IMR-90 (cell line): ENCODE measurements around the gene NT5DC3. TPM values are rescaled to one million over a fixed set of nuclear protein-coding genes. Genes with fewer than 3 reads are reported as not detected.
A peak's percentile ranks its signal among the peaks of the same experiment; 100 is the strongest.

Source experiments
- ATAC-seq: fragments of 200-7000 bp; cut with Tn5 transposase; 2 replicates; pipeline ENCODE4 v1.9.1; 2020; ENCODE audit warnings: low read depth, mild to moderate bottlenecking, moderate library complexity
- BruUV-seq: library from RNA; stranded (reverse); fragments of 400-500 nt; replicated peaks from 2 replicates; lab custom pipeline; 2021; lab: Mats Ljungman, UMichigan
- CTCF ChIA-PET: fragments of 300-600 bp; formaldehyde crosslinking; extraction: SDS; loops from one replicate; lab custom pipeline; 2021; ENCODE audit warnings: antibody characterized with exemption; lab: Yijun Ruan, JAX
- POLR2A ChIA-PET: fragments of 300-600 bp; sonication (Branson Sonifier 250); formaldehyde crosslinking; loops from one replicate; lab custom pipeline; 2022; ENCODE audit warnings: antibody characterized with exemption; ENCODE audit not compliant: unreplicated experiment; lab: Charles Lee
- DNase-seq: peaks from one replicate; pipeline ENCODE4 v3.0.0; 2013
- H2AFZ ChIP-seq: replicated peaks from 2 replicates; pipeline ENCODE3; 2013; ENCODE audit warnings: low read length, mild to moderate bottlenecking; ENCODE audit not compliant: poor library complexity
- H2AK5ac ChIP-seq: 2 replicates; pipeline ENCODE4 v1.6.1; 2013; ENCODE audit warnings: low read depth, low read length, inconsistent platforms
- H2AK9ac ChIP-seq: replicated peaks from 2 replicates; pipeline ENCODE3; 2013; ENCODE audit warnings: mild to moderate bottlenecking, low read depth, low read length, moderate library complexity; ENCODE audit not compliant: poor library complexity
- H2BK120ac ChIP-seq: 2 replicates; pipeline ENCODE4 v1.6.1; 2013; ENCODE audit warnings: low read depth, low read length, inconsistent platforms
- H2BK15ac ChIP-seq: 3 replicates; pipeline ENCODE4 v1.6.1; 2013; ENCODE audit warnings: low read depth, low read length, inconsistent platforms
- H2BK20ac ChIP-seq: 2 replicates; pipeline ENCODE4 v1.6.1; 2013; ENCODE audit warnings: low read depth, mild to moderate bottlenecking, inconsistent platforms, low read length, moderate library complexity
- H2BK5ac ChIP-seq: 2 replicates; pipeline ENCODE4 v1.6.1; 2013; ENCODE audit warnings: mild to moderate bottlenecking, low read depth, low read length, inconsistent platforms; ENCODE audit not compliant: poor library complexity, severe bottlenecking
- H3K14ac ChIP-seq: replicated peaks from 2 replicates; pipeline ENCODE4 v1.6.1; 2013; ENCODE audit warnings: low read depth, low read length, inconsistent platforms
- H3K18ac ChIP-seq: 2 replicates; pipeline ENCODE4 v1.6.1; 2013; ENCODE audit warnings: low read depth, low read length, control low read depth
- H3K23ac ChIP-seq: 2 replicates; pipeline ENCODE4 v1.6.1; 2013; ENCODE audit warnings: low read depth, low read length, inconsistent platforms
- H3K27ac ChIP-seq: 2 replicates; pipeline ENCODE4 v1.5.1; 2013; ENCODE audit warnings: mild to moderate bottlenecking, control low read depth, low read length; ENCODE audit not compliant: insufficient read depth
- H3K27me3 ChIP-seq: 2 replicates; pipeline ENCODE4 v1.6.1; 2013; ENCODE audit warnings: low read length; ENCODE audit not compliant: control insufficient read depth, insufficient read depth
- H3K36me3 ChIP-seq: 2 replicates; pipeline ENCODE4 v1.6.1; 2013; ENCODE audit warnings: low read length, mixed read lengths; ENCODE audit not compliant: control insufficient read depth, insufficient read depth
- H3K4ac ChIP-seq: 2 replicates; pipeline ENCODE4 v1.6.1; 2013; ENCODE audit warnings: low read depth, low read length, inconsistent platforms
- H3K4me1 ChIP-seq: 2 replicates; pipeline ENCODE4 v1.6.1; 2013; ENCODE audit warnings: low read length, mixed read lengths; ENCODE audit not compliant: control insufficient read depth, insufficient read depth
- H3K4me2 ChIP-seq: 2 replicates; pipeline ENCODE4 v1.6.1; 2013; ENCODE audit warnings: low read depth, mild to moderate bottlenecking, control low read depth, low read length, moderate library complexity
- H3K4me3 ChIP-seq: 2 replicates; pipeline ENCODE4 v1.5.1; 2013; ENCODE audit warnings: low read depth, mild to moderate bottlenecking, control low read depth, low read length, moderate library complexity; ENCODE audit not compliant: insufficient read depth
- H3K56ac ChIP-seq: 2 replicates; pipeline ENCODE4 v1.6.1; 2013; ENCODE audit warnings: low read length, inconsistent platforms; ENCODE audit not compliant: insufficient read depth; ENCODE audit errors: extremely low read depth
- H3K79me1 ChIP-seq, 2 experiments: 2 replicates each; pipeline ENCODE4 v1.6.1; 2013; ENCODE audit warnings: low read length in 2 of 2, inconsistent platforms in 1 of 2, low read depth in 1 of 2
- H3K9ac ChIP-seq: 2 replicates; pipeline ENCODE4 v1.6.1; 2013; ENCODE audit warnings: low read depth, low read length, control low read depth
- H3K9me1 ChIP-seq: 2 replicates; pipeline ENCODE4 v1.6.1; 2013; ENCODE audit warnings: low read length, inconsistent platforms; ENCODE audit not compliant: insufficient read depth
- H3K9me3 ChIP-seq: 2 replicates; pipeline ENCODE4 v1.6.1; 2013; ENCODE audit warnings: low read length; ENCODE audit not compliant: control insufficient read depth, insufficient read depth
- H4K20me1 ChIP-seq: 2 replicates; pipeline ENCODE4 v1.6.1; 2013; ENCODE audit warnings: low read length, inconsistent platforms; ENCODE audit not compliant: insufficient read depth
- H4K5ac ChIP-seq: 2 replicates; pipeline ENCODE4 v1.6.1; 2013; ENCODE audit warnings: mild to moderate bottlenecking, low read depth, low read length, control low read depth
- H4K8ac ChIP-seq, 2 experiments: 2 replicates each; pipeline ENCODE4 v1.6.1; 2013; ENCODE audit warnings: low read depth in 2 of 2, low read length in 2 of 2, control low read depth in 1 of 2, inconsistent platforms in 1 of 2
- H4K91ac ChIP-seq: 2 replicates; pipeline ENCODE4 v1.6.1; 2013; ENCODE audit warnings: low read depth, low read length, inconsistent platforms; ENCODE audit not compliant: insufficient read depth
- FOS ChIP-seq: fragments of 150-350 bp; IDR thresholded peaks from 2 replicates; pipeline ENCODE4 v1.6.1; 2016; ENCODE audit warnings: low read depth, low read length
- MAFK ChIP-seq: IDR thresholded peaks from 2 replicates; pipeline ENCODE4 v1.6.1; 2012; ENCODE audit warnings: low read depth, low read length, improper control_type of control experiment
- MXI1 ChIP-seq: IDR thresholded peaks from 2 replicates; pipeline ENCODE4 v1.6.1; 2012; ENCODE audit warnings: low read depth, mild to moderate bottlenecking, low read length, moderate library complexity, borderline replicate concordance
- NFE2L2 ChIP-seq: fragments of 150-350 bp; IDR thresholded peaks from 2 replicates; pipeline ENCODE4 v1.6.1; 2016; ENCODE audit warnings: low read depth, mild to moderate bottlenecking, low read length
- RCOR1 ChIP-seq: IDR thresholded peaks from 2 replicates; pipeline ENCODE4 v1.6.1; 2012; ENCODE audit warnings: mild to moderate bottlenecking, low read length, improper control_type of control experiment; ENCODE audit not compliant: insufficient replicate concordance
- RFX5 ChIP-seq: IDR thresholded peaks from 2 replicates; pipeline ENCODE4 v1.8.0; 2012; ENCODE audit warnings: low read depth, mild to moderate bottlenecking, low read length, moderate library complexity
- SMC3 ChIP-seq: fragments of 150-350 bp; IDR thresholded peaks from 2 replicates; pipeline ENCODE4 v1.6.1; 2016; ENCODE audit warnings: low read depth, mild to moderate bottlenecking, antibody characterized with exemption, low read length, moderate library complexity
- WGBS, 2 experiments: methylation state at CpG; one replicate each; pipeline versions ENCODE4 v1.1.5 to v1.1.7; 2013; ENCODE audit warnings: missing lambda C conversion rate in 2 of 2; ENCODE audit not compliant: insufficient read length in 1 of 2; ENCODE audit errors: extremely low coverage in 2 of 2; 5-methylcytosine and 5-hydroxymethylcytosine counted together
- dilution Hi-C: fragments of 300-500 bp; cut with HindIII; formaldehyde crosslinking; loops from one replicate; pipeline ENCODE4 v1.14.3; 2018; ENCODE audit warnings: low sequenced_read_pairs; ENCODE audit not compliant: unreplicated experiment
- in situ Hi-C: fragments of 300-500 bp; cut with MboI; formaldehyde crosslinking; loops from 3 replicates; pipeline ENCODE4 v1.14.3; 2019; ENCODE audit warnings: low sequenced_read_pairs, inconsistent platforms, mixed read lengths
- intact Hi-C: fragments of 100-400 bp; cut with micrococcal nuclease; formaldehyde crosslinking; loops from 2 replicates; pipeline ENCODE4 v1.10.0; 2022
- polyA plus RNA-seq, 3 experiments: library from polyadenylated mRNA; depleted of rRNA; stranded (reverse); fragments of >200 nt; gene quantifications; 2 replicates each; pipeline ENCODE4 v1.2.3, GENCODE V29; 2012; ENCODE audit warnings: low replicate concordance in 1 of 3
- total RNA-seq: library from RNA; depleted of rRNA; stranded (reverse); fragments of >200 nt; gene quantifications from 2 replicates; pipeline ENCODE4 v1.2.3, GENCODE V29; 2012
- TF ChIP-seq, protein P1 (sequence below): conservative IDR thresholded peaks from 2 replicates; pipeline ENCODE4 v1.5.1; 2012; ENCODE audit warnings: mild to moderate bottlenecking, low read depth, low read length, improper control_type of control experiment
- TF ChIP-seq, protein P2 (sequence below): fragments of 150-350 bp; IDR thresholded peaks from 2 replicates; pipeline ENCODE4 v1.6.1; 2016; ENCODE audit warnings: low read depth, mild to moderate bottlenecking, low read length, moderate library complexity, borderline replicate concordance

NT5DC3 gene
- total and polyA plus RNA-seq, 2 of the 4 experiments (the other 2 are of a cell fraction) = 7.3 to 17.6 TPM

DNA sequence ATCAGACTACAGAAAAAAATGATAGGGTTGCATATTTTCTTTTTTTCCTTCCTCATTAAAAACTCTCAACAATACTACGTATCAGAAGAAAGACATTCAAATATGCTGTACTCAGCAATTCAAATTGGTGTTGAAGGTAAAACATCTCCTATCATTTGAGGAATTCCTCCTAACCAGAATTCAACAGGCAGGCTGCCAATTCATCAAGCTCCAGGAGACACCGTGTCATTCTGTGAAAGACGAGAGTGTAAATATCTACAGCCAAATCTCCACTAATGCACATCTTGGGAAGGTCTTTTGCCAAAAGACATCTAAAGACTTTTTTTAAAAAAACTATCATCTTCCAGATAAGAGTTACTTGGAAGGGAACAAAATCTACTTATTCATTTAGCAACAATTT, 26.6 kb downstream of the NT5DC3 start:
- no peaks in the 10 kb centered on the region for H3K9me3 ChIP-seq

More for the DNA sequence above, 26.6 kb downstream of the NT5DC3 start:
- Histone ChIP-seq H3K56ac (no peak overlapping the region), H2AK9ac (no peak overlapping the region), H2BK15ac (no peak overlapping the region), H2BK20ac (no peak overlapping the region), H3K14ac (no peak overlapping the region), H3K9ac (no peak overlapping the region), H3K4me3 (no peak overlapping the region), H4K5ac (no peak overlapping the region), H2BK120ac (no peak overlapping the region), H4K8ac (no peak overlapping the region), H3K4me1 (peaks cover 3% of the 10 kb centered on the region), H4K91ac (no peak overlapping the region), H3K4me2 (no peak overlapping the region), H2BK5ac (no peak overlapping the region), H3K27me3 (no peaks in the 10 kb centered on the region), H3K36me3 (peaks cover 6% of the 10 kb centered on the region), H3K27ac (no peak overlapping the region), H3K4ac (no peak overlapping the region), H3K79me1 (peaks cover 51 to 79% of the 10 kb centered on the region in 2 experiments), H3K9me1 (peaks cover 10% of the 10 kb centered on the region; the same call in 1 of the 2 replicates), H2AK5ac (no peak overlapping the region), H3K18ac (no peak overlapping the region), H2AFZ (no peak overlapping the region), H3K23ac (peak overlapping the region; percentile 64; the same call in 1 of the 2 replicates), H4K20me1 (no peaks in the 10 kb centered on the region; the same call in 1 of the 2 replicates)
- no peak for ATAC-seq
- no TSS peak for BruUV-seq
- intact Hi-C loops (no loop called here), in situ Hi-C loops (no loop called here), dilution Hi-C loops (no loop called here)
- no CpG with 5 or more reads among the region's 3 CpGs for WGBS, 2 experiments
- CTCF ChIA-PET = no interaction called here
- POLR2A ChIA-PET = no interaction called here
- TF ChIP-seq MAFK = peak; percentile 81
- TF ChIP-seq, protein P1, sequence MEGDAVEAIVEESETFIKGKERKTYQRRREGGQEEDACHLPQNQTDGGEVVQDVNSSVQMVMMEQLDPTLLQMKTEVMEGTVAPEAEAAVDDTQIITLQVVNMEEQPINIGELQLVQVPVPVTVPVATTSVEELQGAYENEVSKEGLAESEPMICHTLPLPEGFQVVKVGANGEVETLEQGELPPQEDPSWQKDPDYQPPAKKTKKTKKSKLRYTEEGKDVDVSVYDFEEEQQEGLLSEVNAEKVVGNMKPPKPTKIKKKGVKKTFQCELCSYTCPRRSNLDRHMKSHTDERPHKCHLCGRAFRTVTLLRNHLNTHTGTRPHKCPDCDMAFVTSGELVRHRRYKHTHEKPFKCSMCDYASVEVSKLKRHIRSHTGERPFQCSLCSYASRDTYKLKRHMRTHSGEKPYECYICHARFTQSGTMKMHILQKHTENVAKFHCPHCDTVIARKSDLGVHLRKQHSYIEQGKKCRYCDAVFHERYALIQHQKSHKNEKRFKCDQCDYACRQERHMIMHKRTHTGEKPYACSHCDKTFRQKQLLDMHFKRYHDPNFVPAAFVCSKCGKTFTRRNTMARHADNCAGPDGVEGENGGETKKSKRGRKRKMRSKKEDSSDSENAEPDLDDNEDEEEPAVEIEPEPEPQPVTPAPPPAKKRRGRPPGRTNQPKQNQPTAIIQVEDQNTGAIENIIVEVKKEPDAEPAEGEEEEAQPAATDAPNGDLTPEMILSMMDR = no peak
- TF ChIP-seq NFE2L2 = no peak
- TF ChIP-seq, protein P2, sequence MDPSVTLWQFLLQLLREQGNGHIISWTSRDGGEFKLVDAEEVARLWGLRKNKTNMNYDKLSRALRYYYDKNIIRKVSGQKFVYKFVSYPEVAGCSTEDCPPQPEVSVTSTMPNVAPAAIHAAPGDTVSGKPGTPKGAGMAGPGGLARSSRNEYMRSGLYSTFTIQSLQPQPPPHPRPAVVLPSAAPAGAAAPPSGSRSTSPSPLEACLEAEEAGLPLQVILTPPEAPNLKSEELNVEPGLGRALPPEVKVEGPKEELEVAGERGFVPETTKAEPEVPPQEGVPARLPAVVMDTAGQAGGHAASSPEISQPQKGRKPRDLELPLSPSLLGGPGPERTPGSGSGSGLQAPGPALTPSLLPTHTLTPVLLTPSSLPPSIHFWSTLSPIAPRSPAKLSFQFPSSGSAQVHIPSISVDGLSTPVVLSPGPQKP = no peak
- no peak for TF ChIP-seq MXI1
- TF ChIP-seq RCOR1 = no peak
- no peak for TF ChIP-seq RFX5
- no peak for TF ChIP-seq FOS
- TF ChIP-seq SMC3 = no peak
- DNase-seq = no peak
